Osteoblast (primary cell): ENCODE data around the gene CXCL17. TPM values are rescaled to one million over a fixed set of nuclear protein-coding genes. Genes with fewer than 3 reads are reported as not detected.

Experiments used
- DNase-seq: peaks from one replicate; pipeline ENCODE4 v3.0.0; 2011; ENCODE audit warnings: low spot score, mixed read lengths; ENCODE audit not compliant: insufficient read length; ENCODE audit errors: missing footprints
- H2AFZ ChIP-seq: 2 replicates; pipeline ENCODE4 v1.6.0; 2011; ENCODE audit warnings: mild to moderate bottlenecking, low read length
- H3K27ac ChIP-seq: 2 replicates; pipeline ENCODE4 v1.5.1; 2011; ENCODE audit warnings: mild to moderate bottlenecking, low read depth, low read length, moderate library complexity
- H3K27me3 ChIP-seq: 2 replicates; pipeline ENCODE4 v1.6.0; 2012; ENCODE audit warnings: mild to moderate bottlenecking, control low read depth, inconsistent platforms, low read length, moderate library complexity; ENCODE audit not compliant: insufficient read depth
- H3K36me3 ChIP-seq: 2 replicates; pipeline ENCODE4 v1.5.1; 2011; ENCODE audit warnings: mild to moderate bottlenecking, low read length, control low read depth, moderate library complexity; ENCODE audit not compliant: insufficient read depth
- H3K4me1 ChIP-seq: 2 replicates; pipeline ENCODE4 v1.5.1; 2011; ENCODE audit warnings: mild to moderate bottlenecking, low read length, control low read depth, moderate library complexity; ENCODE audit not compliant: insufficient read depth
- H3K4me2 ChIP-seq: 2 replicates; pipeline ENCODE4 v1.6.0; 2011; ENCODE audit warnings: mild to moderate bottlenecking, low read length; ENCODE audit not compliant: insufficient read depth
- H3K4me3 ChIP-seq: fragments of 200-600 bp; sonication (generic); 3 replicates; pipeline ENCODE4 v1.5.1; 2012; ENCODE audit warnings: mild to moderate bottlenecking, low read length, inconsistent platforms; ENCODE audit not compliant: insufficient read depth
- H3K79me2 ChIP-seq: 2 replicates; pipeline ENCODE4 v1.6.0; 2012; ENCODE audit warnings: mild to moderate bottlenecking, low read length, control low read depth, inconsistent platforms; ENCODE audit not compliant: insufficient read depth
- H3K9me3 ChIP-seq: 2 replicates; pipeline ENCODE4 v1.5.1; 2011; ENCODE audit warnings: low read depth, low read length, control low read depth
- H4K20me1 ChIP-seq: 2 replicates; pipeline ENCODE4 v1.6.0; 2012; ENCODE audit warnings: mild to moderate bottlenecking, low read length, control low read depth; ENCODE audit not compliant: insufficient read depth
- CTCF ChIP-seq: IDR thresholded peaks from 2 replicates; pipeline ENCODE4 v1.5.1; 2011; ENCODE audit warnings: mild to moderate bottlenecking, low read depth, low read length, moderate library complexity; ENCODE audit errors: extremely low read depth
- total RNA-seq: library from RNA; depleted of rRNA; stranded (reverse); fragments of >200 nt; gene quantifications from 2 replicates; pipeline ENCODE4 v1.2.3, GENCODE V29; 2012

Gene CXCL17
- total RNA-seq, 1 donor: not detected

GRCh38 chr19:42477117-42477516 is 34.4 kb upstream of the CXCL17 start:
- Histone ChIP-seq H4K20me1 (peaks cover 14% of the 10 kb centered on the region), H3K27me3 (peaks cover 25% of the 10 kb centered on the region), H3K4me1 (no peaks in the 10 kb centered on the region), H3K27ac (no peak overlapping the region), H3K36me3 (no peaks in the 10 kb centered on the region), H3K79me2 (no peaks in the 10 kb centered on the region), H3K4me3 (no peak overlapping the region), H3K9me3 (no peaks in the 10 kb centered on the region), H2AFZ (no peak overlapping the region), H3K4me2 (no peak overlapping the region)
- no peak for DNase-seq
- TF ChIP-seq CTCF: no peak

- Histone ChIP-seq H3K79me2 (no peaks in the 10 kb centered on the region), H3K27me3 (peaks cover 42% of the 10 kb centered on the region), H2AFZ (no peak overlapping the region), H3K36me3 (no peaks in the 10 kb centered on the region), H3K4me3 (no peak overlapping the region), H3K9me3 (no peaks in the 10 kb centered on the region), H3K4me2 (no peak overlapping the region), H3K4me1 (no peaks in the 10 kb centered on the region), H4K20me1 (peaks cover 26% of the 10 kb centered on the region), H3K27ac (no peak overlapping the region)
- TF ChIP-seq CTCF: no peak
- DNase-seq: no peak
These were observed 32.6 kb upstream of the CXCL17 start for GRCh38 chr19:42475366-42475765.

GRCh38 chr19:42474743-42475142 is 32.0 kb upstream of the CXCL17 start:
- Histone ChIP-seq H3K4me3 (no peak overlapping the region), H3K4me1 (no peaks in the 10 kb centered on the region), H3K9me3 (no peaks in the 10 kb centered on the region), H3K27ac (no peak overlapping the region), H3K79me2 (no peaks in the 10 kb centered on the region), H4K20me1 (peaks cover 30% of the 10 kb centered on the region), H2AFZ (no peak overlapping the region), H3K4me2 (no peak overlapping the region), H3K36me3 (no peaks in the 10 kb centered on the region), H3K27me3 (peaks cover 48% of the 10 kb centered on the region)
- no peak for DNase-seq
- TF ChIP-seq CTCF: no peak

- Histone ChIP-seq H3K27me3 (peaks cover 52% of the 10 kb centered on the region), H3K9me3 (no peaks in the 10 kb centered on the region), H3K4me1 (no peaks in the 10 kb centered on the region), H4K20me1 (peaks cover 33% of the 10 kb centered on the region), H3K79me2 (no peaks in the 10 kb centered on the region), H3K27ac (no peak overlapping the region), H3K36me3 (no peaks in the 10 kb centered on the region), H3K4me3 (no peak overlapping the region), H2AFZ (no peak overlapping the region), H3K4me2 (no peak overlapping the region)
- no peak for TF ChIP-seq CTCF
- DNase-seq: no peak
These were observed 30.9 kb upstream of the CXCL17 start for GRCh38 chr19:42473686-42474085.
